ENCODE results near the gene FTH1. TPM values are rescaled to one million over a fixed set of nuclear protein-coding genes. Genes with fewer than 3 reads are reported as not detected.
A peak's percentile ranks its signal among the peaks of the same experiment; 100 is the strongest.
"Not testable (repeated sequence)": the region's sequence is repeated elsewhere in the genome, so short reads cannot be mapped to it uniquely, and the experiment has no call there.

The FTH1 gene
- total and polyA plus RNA-seq, 2 donors, result 326 to 3,415 TPM

- DNase-seq (ENCODE audit: low read depth in 6 of 9, low spot score in 9 of 9), result no peak
- Histone ChIP-seq H3K4me1 (ENCODE audit: control insufficient read depth in 2 of 2, insufficient read depth in 2 of 2, low read length in 2 of 2) (peaks cover 11 to 55% of the 10 kb centered on the region in 2 donors), H3K36me3 (ENCODE audit: control insufficient read depth in 2 of 2, insufficient read depth in 2 of 2, low read length in 1 of 2) (peaks cover 10 to 18% of the 10 kb centered on the region in 2 donors), H3K27ac (ENCODE audit: low read depth in 1 of 2, low read length in 1 of 2) (peak overlapping the region; percentile 88 to 98), H3K4me3 (ENCODE audit: low read length in 2 of 2) (peak overlapping the region; percentile 90 to 98), H3K9me3 (ENCODE audit: control insufficient read depth in 2 of 2, insufficient read depth in 1 of 2, low read length in 1 of 2) (no peaks in the 10 kb centered on the region), H3K27me3 (ENCODE audit: control insufficient read depth in 2 of 2, insufficient read depth in 1 of 2, low read length in 1 of 2) (no peaks in the 10 kb centered on the region)
- WGBS, result 94% methylated on average over 16 of the region's 16 CpGs
Observed at GRCh38 chr11:61968758-61969390, 1.4 kb upstream of the FTH1 start.

- Histone ChIP-seq H3K27ac (ENCODE audit: low read depth in 1 of 2, low read length in 1 of 2) (peak overlapping the region; percentile 88 to 98), H3K4me1 (ENCODE audit: control insufficient read depth in 2 of 2, insufficient read depth in 2 of 2, low read length in 2 of 2) (peaks cover 8 to 55% of the 10 kb centered on the region in 2 donors), H3K36me3 (ENCODE audit: control insufficient read depth in 2 of 2, insufficient read depth in 2 of 2, low read length in 1 of 2) (peaks cover 14 to 25% of the 10 kb centered on the region in 2 donors), H3K9me3 (ENCODE audit: control insufficient read depth in 2 of 2, insufficient read depth in 1 of 2, low read length in 1 of 2) (no peaks in the 10 kb centered on the region), H3K4me3 (ENCODE audit: low read length in 2 of 2) (peak overlapping the region; percentile 90 to 98), H3K27me3 (ENCODE audit: control insufficient read depth in 2 of 2, insufficient read depth in 1 of 2, low read length in 1 of 2) (no peaks in the 10 kb centered on the region)
- peak in 5 of 9 donors; percentile 28 to 75 (median 38) for DNase-seq (ENCODE audit: low read depth in 6 of 9, low spot score in 9 of 9)
- WGBS, result 11% methylated on average over 53 of the region's 53 CpGs
Observed at GRCh38 chr11:61967924-61968757, 707 bp upstream of the FTH1 start.

DNA sequence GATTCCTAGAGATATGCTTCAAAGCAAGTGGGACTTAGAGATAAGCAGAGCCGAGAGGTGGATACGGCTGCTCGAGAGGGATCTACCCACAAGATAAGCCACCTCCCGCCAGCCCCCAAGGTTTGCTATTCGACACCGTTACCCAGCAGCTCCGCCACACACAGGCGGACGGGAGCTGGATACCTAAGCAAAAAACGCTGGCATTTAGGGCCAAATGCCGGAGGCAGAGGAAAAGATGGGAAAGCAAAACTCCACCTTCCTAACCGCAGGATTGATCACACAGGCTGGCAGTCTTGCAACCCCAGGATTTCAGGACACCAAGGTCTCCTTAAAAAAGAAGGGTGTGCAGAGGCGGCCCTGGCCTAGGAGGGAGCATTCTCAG lies 709 bp downstream of the FTH1 start:
- no peaks in the 10 kb centered on the region for H3K9me3 ChIP-seq (ENCODE audit: control insufficient read depth in 2 of 2, insufficient read depth in 1 of 2, low read length in 1 of 2)
- H3K4me3 ChIP-seq (ENCODE audit: low read length in 2 of 2), result peak overlapping the region; percentile 90 to 98
- H3K4me1 ChIP-seq (ENCODE audit: control insufficient read depth in 2 of 2, insufficient read depth in 2 of 2, low read length in 2 of 2), result peaks cover 8 to 42% of the 10 kb centered on the region in 2 donors
- H3K27me3 ChIP-seq (ENCODE audit: control insufficient read depth in 2 of 2, insufficient read depth in 1 of 2, low read length in 1 of 2), result no peaks in the 10 kb centered on the region
- WGBS, result under 1% methylated on average over 13 of the region's 13 CpGs
- peak overlapping the region; percentile 79 to 98 for H3K27ac ChIP-seq (ENCODE audit: low read depth in 1 of 2, low read length in 1 of 2)
- peaks cover 17 to 29% of the 10 kb centered on the region in 2 donors for H3K36me3 ChIP-seq (ENCODE audit: control insufficient read depth in 2 of 2, insufficient read depth in 2 of 2, low read length in 1 of 2)
- peak in 5 of 9 donors; percentile 30 to 66 (median 47) for DNase-seq (ENCODE audit: low read depth in 6 of 9, low spot score in 9 of 9)

GRCh38 chr11:61964666-61965271 lies 2.7 kb downstream of the FTH1 start:
- peak overlapping the region; percentile 12 to 65 for H3K27ac ChIP-seq (ENCODE audit: low read depth in 1 of 2, low read length in 1 of 2)

GRCh38 chr11:61964058-61964665 lies 3.3 kb downstream of the FTH1 start:
- Histone ChIP-seq H3K4me1 (ENCODE audit: control insufficient read depth in 2 of 2, insufficient read depth in 2 of 2, low read length in 2 of 2) (peaks cover 8 to 34% of the 10 kb centered on the region in 2 donors), H3K4me3 (ENCODE audit: low read length in 2 of 2) (no peak overlapping the region), H3K27ac (ENCODE audit: low read depth in 1 of 2, low read length in 1 of 2) (no peak overlapping the region), H3K9me3 (ENCODE audit: control insufficient read depth in 2 of 2, insufficient read depth in 1 of 2, low read length in 1 of 2) (no peaks in the 10 kb centered on the region), H3K36me3 (ENCODE audit: control insufficient read depth in 2 of 2, insufficient read depth in 2 of 2, low read length in 1 of 2) (peaks cover 17 to 29% of the 10 kb centered on the region in 2 donors), H3K27me3 (ENCODE audit: control insufficient read depth in 2 of 2, insufficient read depth in 1 of 2, low read length in 1 of 2) (no peaks in the 10 kb centered on the region)
- no peak for DNase-seq (ENCODE audit: low read depth in 6 of 9, low spot score in 9 of 9)
- 96% methylated on average over 4 of the region's 4 CpGs for WGBS

More at GRCh38 chr11:61964666-61965271, 2.7 kb downstream of the FTH1 start:
- not testable (repeated sequence) for H3K4me3 ChIP-seq (ENCODE audit: low read length in 2 of 2); H3K27me3 ChIP-seq (ENCODE audit: control insufficient read depth in 2 of 2, insufficient read depth in 1 of 2, low read length in 1 of 2); H3K9me3 ChIP-seq (ENCODE audit: control insufficient read depth in 2 of 2, insufficient read depth in 1 of 2, low read length in 1 of 2); DNase-seq (ENCODE audit: low read depth in 6 of 9, low spot score in 9 of 9)
- Histone ChIP-seq H3K4me1 (ENCODE audit: control insufficient read depth in 2 of 2, insufficient read depth in 2 of 2, low read length in 2 of 2) (peaks cover 8 to 34% of the 10 kb centered on the region in 2 donors), H3K36me3 (ENCODE audit: control insufficient read depth in 2 of 2, insufficient read depth in 2 of 2, low read length in 1 of 2) (peaks cover 17 to 29% of the 10 kb centered on the region in 2 donors)
- WGBS, result 89% methylated on average over 9 of the region's 9 CpGs

GRCh38 chr11:61963282-61964057 lies 4.0 kb downstream of the FTH1 start:
- no peak for DNase-seq (ENCODE audit: low read depth in 6 of 9, low spot score in 9 of 9)
- Histone ChIP-seq H3K4me3 (ENCODE audit: low read length in 2 of 2) (no peak overlapping the region), H3K4me1 (ENCODE audit: control insufficient read depth in 2 of 2, insufficient read depth in 2 of 2, low read length in 2 of 2) (peaks cover 5 to 27% of the 10 kb centered on the region in 2 donors), H3K27ac (ENCODE audit: low read depth in 1 of 2, low read length in 1 of 2) (peak overlapping the region; percentile 34 to 38), H3K9me3 (ENCODE audit: control insufficient read depth in 2 of 2, insufficient read depth in 1 of 2, low read length in 1 of 2) (no peaks in the 10 kb centered on the region), H3K36me3 (ENCODE audit: control insufficient read depth in 2 of 2, insufficient read depth in 2 of 2, low read length in 1 of 2) (peaks cover 17 to 29% of the 10 kb centered on the region in 2 donors), H3K27me3 (ENCODE audit: control insufficient read depth in 2 of 2, insufficient read depth in 1 of 2, low read length in 1 of 2) (no peaks in the 10 kb centered on the region)
- 31% methylated on average over 10 of the region's 10 CpGs for WGBS

DNA sequence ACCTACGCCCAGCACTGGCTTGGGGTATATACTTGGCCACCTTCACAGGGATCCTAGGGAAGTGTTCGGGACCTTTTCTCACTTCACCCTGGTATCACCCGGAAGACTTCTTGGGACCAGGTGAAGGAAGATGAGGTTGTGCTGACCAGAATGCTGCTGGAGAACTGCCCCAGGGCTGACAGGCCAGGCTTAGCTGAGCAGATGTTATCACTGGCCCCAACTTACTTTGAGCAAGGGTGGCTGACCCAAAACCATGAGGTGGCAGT lies 4.5 kb downstream of the FTH1 start:
- no peak overlapping the region for H3K4me3 ChIP-seq (ENCODE audit: low read length in 2 of 2)
- no peaks in the 10 kb centered on the region for H3K9me3 ChIP-seq (ENCODE audit: control insufficient read depth in 2 of 2, insufficient read depth in 1 of 2, low read length in 1 of 2)
- no peaks in the 10 kb centered on the region for H3K27me3 ChIP-seq (ENCODE audit: control insufficient read depth in 2 of 2, insufficient read depth in 1 of 2, low read length in 1 of 2)
- peaks cover 17 to 29% of the 10 kb centered on the region in 2 donors for H3K36me3 ChIP-seq (ENCODE audit: control insufficient read depth in 2 of 2, insufficient read depth in 2 of 2, low read length in 1 of 2)
- peaks cover 5 to 23% of the 10 kb centered on the region in 2 donors for H3K4me1 ChIP-seq (ENCODE audit: control insufficient read depth in 2 of 2, insufficient read depth in 2 of 2, low read length in 2 of 2)
- DNase-seq (ENCODE audit: low read depth in 6 of 9, low spot score in 9 of 9), result no peak
- H3K27ac ChIP-seq (ENCODE audit: low read depth in 1 of 2, low read length in 1 of 2), result peak overlapping the region; percentile 34 to 38
- WGBS, result 98% methylated on average over 3 of the region's 3 CpGs

- H3K36me3 ChIP-seq (ENCODE audit: control insufficient read depth in 2 of 2, insufficient read depth in 2 of 2, low read length in 1 of 2), result peaks cover 17 to 29% of the 10 kb centered on the region in 2 donors
- H3K27ac ChIP-seq (ENCODE audit: low read depth in 1 of 2, low read length in 1 of 2), result no peak overlapping the region
- WGBS, result 93% methylated on average over 12 of the region's 12 CpGs
- no peaks in the 10 kb centered on the region for H3K9me3 ChIP-seq (ENCODE audit: control insufficient read depth in 2 of 2, insufficient read depth in 1 of 2, low read length in 1 of 2)
- no peaks in the 10 kb centered on the region for H3K27me3 ChIP-seq (ENCODE audit: control insufficient read depth in 2 of 2, insufficient read depth in 1 of 2, low read length in 1 of 2)
- H3K4me3 ChIP-seq (ENCODE audit: low read length in 2 of 2), result no peak overlapping the region
- DNase-seq (ENCODE audit: low read depth in 6 of 9, low spot score in 9 of 9), result no peak
- peaks cover 5 to 23% of the 10 kb centered on the region in 2 donors for H3K4me1 ChIP-seq (ENCODE audit: control insufficient read depth in 2 of 2, insufficient read depth in 2 of 2, low read length in 2 of 2)
Observed at GRCh38 chr11:61962213-61963015, 5.0 kb downstream of the FTH1 start.

All from thymus (tissue), 11 donors.